HG03521 (cell line): ENCODE results near the gene E2F7.

ENCODE experiments used
- ATAC-seq: cut with Tn5 transposase; IDR thresholded peaks from one replicate; pipeline ENCODE4 v1.9.1; 2021; ENCODE audit warnings: mild to moderate bottlenecking, moderate library complexity; ENCODE audit not compliant: unreplicated experiment

E2F7 gene

GRCh38 chr12:77070382-77070781 is 5.0 kb upstream of the E2F7 start:
- ATAC-seq = peak; percentile 63

- ATAC-seq = peak; percentile 13
Measured at GRCh38 chr12:77064896-77065360, 441 bp downstream of the E2F7 start.

GRCh38 chr12:77062846-77063461 is 2.4 kb downstream of the E2F7 start:
- peak; percentile 26 for ATAC-seq

DNA sequence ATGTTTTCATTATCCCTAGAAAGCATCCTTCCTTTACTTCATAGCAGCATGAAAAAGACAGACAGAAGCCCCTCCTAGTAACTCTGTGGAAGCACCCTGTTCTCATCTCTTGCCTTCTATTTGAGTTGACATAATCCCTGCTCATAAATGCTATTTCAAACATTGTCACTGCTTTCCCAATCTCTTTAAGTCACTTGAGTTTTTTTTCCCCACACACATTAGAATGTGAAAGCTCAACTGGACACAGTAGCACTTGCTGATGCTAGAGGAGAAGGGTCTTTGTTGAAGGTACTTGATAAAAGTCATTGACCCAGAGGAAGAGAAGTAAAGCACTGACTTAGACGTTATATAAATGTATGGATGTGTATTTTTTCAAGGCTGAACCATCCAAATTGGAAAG is 3.0 kb downstream of the E2F7 start:
- no peak for ATAC-seq

DNA sequence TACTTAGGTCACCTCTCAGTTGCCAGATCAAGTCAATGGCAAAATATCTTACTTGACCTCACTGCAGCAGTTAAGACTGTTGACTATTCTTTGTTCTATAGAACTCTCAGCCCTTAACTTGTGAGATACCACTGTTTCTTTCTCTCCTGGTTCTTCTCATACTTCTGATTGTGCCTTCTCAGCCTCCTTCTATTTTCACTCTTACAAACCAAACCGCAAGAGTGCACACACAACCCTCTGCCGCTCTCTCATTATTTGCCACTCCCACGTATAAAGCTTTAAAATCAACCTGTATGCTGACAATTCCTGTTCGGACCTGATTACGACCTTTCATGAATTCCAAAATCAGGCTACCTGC is 4.5 kb downstream of the E2F7 start:
- peak; percentile 28 for ATAC-seq

DNA sequence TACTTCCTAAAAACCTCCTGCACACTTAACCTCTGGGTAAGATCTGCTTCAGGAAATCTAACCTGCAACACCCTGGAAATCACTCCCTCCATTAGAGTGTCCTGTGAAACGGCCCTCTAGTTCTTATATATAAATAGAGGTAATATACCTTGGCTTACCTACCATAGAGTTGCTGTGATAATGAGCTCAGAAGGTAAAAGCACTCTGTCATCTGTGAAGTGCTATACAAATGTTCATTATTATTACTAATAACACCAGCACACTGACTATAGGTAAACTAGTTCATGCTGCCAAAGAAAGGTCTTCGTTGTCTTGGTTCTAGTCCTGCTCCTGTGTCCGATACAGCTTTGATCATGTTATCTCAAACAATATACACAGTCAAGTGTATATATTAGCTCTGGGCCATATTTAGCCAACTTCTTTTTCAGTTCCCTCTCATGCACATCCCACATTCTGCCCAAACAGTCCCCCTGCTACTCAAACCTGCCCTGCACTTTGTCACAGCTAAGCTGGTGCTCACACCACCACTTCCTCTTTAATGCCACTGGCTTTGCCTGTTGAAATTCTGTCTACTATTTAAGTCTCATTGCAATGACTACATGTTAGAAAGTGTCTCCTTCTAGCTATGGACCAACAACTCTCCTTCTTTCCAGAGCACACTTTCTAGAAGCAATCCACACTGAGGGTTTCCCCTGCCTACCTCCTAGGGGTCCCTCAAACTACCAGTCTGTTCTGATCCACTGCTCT is 5.1 kb downstream of the E2F7 start:
- peak; percentile 54 for ATAC-seq

GRCh38 chr12:77058740-77059139 is 6.6 kb downstream of the E2F7 start:
- no peak for ATAC-seq

DNA sequence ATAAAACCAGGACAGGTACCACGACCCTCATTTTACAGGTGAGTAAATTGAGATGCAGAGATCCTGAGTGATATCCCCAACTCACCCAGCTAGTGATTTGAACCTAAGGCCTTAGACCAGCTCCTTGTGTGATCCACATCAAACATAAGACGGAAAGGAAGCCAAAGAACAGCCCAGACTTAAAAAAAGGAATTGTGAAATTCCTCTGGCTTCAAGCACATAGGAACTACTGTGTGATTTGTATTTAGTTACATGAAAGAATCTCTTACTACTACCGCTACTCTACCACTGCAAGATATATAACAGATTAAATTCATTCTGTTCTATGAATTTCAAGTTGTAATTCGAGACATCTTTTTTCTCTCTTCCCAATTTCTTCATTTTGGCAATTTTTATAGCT is 10.5 kb downstream of the E2F7 start:
- no peak for ATAC-seq

DNA sequence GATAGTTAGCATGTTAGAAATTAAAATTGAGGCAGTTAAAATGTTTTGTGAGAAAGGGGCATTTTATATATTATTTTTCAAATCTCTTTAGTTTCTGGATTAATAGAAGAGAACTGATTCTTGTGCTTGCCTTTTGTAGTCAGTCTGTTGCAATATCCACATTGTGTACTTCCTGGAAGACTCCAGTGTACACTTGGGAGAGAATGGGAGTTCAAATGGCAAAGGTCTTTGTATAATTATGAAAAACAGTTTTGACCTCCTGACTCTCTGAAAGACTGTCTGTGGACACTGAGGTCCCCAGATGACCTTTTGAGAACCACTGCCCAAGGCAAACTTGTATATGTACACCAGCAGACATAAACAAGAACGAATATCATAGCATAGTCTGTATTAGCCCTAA is 12.1 kb downstream of the E2F7 start:
- ATAC-seq = no peak

GRCh38 chr12:77049767-77050353 is 15.5 kb downstream of the E2F7 start:
- peak; percentile 98 for ATAC-seq

DNA sequence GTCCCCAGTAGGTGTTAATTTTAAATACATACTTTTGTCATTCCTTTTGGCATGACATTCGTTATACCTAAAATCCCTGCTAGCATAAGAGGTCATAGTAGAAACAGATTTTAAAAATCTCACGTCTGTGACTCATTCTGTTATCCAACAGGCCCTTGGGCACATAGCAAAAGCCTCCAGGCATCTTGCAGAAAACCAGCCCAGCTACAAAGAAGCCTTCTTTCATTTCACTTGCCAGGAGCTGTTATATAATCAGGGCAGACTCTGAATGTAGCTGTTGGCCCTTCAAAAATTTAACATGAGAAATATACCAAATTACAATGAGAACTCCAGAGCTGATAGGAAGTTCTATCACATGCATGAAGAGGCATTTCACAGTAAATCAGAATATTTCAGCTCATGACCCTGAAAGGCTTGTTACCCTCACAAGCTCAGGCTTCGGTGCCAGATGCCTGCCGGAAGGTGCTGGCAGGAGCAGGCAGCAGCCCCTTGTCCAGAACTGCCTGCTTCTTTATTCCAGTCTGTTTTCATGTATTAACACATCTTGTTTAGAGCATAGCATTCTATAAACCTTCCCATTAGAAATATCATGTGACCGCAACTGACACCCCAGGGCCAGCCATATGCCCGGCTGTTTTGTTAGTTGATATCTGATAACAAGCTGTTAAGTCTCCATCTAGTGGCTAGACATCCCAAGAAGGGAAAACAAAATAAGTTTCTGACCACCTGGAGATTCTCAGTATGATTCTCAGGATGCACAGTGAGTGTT is 17.8 kb downstream of the E2F7 start:
- ATAC-seq = no peak

GRCh38 chr12:77046468-77046867 is 18.9 kb downstream of the E2F7 start:
- ATAC-seq = no peak

- no peak for ATAC-seq
Measured at GRCh38 chr12:77045183-77045582, 20.2 kb downstream of the E2F7 start.

DNA sequence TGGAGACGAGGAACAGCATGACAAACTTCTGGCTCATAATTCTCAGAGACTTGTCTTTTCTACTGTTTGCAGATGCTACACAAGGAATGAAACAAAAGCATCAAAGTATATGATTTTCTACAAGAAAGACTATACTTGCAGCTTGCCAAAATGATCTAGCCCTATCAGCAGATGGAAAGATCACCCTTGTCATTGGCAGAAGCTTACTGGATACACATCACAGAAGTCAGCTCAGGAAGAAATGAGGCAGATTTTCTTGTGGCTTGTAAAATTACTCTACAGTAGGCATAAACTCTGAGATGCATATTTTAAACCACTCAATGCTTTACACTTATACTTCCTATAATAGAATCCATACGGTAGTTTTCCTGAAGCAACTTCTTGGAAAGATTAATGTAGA is 20.6 kb downstream of the E2F7 start:
- ATAC-seq = no peak

GRCh38 chr12:77042833-77043232 is 22.5 kb downstream of the E2F7 start:
- no peak for ATAC-seq

DNA sequence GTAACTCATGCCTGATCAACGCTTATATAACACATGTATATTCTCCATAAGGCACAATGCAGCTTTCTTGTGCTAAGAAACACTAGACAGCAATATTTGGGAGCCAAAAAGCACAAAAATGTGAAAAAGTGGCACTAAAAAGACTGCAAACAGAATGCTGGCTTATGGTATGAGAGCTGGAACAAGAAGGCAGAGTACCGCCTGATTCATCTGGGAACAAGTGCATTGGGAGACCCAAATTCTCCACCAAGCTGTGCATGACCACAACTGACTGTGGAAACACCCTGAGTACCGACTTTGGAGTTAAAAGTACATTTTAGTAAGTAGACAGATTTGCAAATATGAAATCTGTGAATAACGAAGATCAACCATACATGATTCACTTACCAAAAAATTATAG is 25.1 kb downstream of the E2F7 start:
- no peak for ATAC-seq

GRCh38 chr12:77035226-77035625 is 30.1 kb downstream of the E2F7 start:
- ATAC-seq = no peak

DNA sequence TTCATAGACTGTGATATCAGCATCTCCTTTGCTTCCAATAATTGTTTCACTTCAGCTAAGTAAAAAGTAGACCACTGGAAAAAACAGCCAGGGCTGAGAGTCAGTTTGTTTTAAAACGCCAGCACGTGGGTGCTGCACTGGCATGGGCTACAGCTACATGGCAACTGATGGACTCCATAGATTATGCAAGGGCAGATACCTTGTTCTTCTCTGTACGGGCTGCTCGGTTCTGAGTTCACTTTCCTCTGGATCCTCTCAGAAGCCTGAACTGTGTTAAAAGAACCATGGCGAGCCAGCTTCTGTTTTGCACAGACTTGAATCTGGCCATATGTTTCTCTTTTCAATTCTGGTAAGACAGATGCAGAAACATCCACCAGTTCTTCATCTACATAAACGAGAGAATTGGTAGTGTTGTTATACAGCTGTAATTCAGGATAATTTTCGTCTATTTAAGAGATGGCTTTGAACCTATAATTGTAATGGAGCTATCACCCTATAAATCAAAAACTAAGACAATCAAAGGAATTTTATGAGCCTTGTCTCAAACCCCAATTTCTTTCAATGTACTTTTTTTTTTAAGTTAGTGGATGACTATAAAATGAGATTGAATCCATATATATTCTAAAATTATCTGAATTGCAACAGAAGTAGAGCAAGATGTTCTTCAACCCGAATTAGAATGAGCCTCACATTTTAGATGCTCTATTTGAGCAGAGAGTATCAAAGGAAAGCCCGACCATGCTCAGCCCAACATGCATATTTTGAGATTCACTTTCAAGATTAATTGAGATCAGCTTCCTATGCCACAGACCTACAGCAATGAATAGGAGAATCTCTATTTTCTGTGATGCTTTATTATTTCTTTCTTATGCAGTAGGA is 31.5 kb downstream of the E2F7 start:
- ATAC-seq = no peak

GRCh38 chr12:77032406-77032805 is 33.0 kb downstream of the E2F7 start:
- ATAC-seq = no peak

- no peak for ATAC-seq
Measured at GRCh38 chr12:77031745-77032144, 33.6 kb downstream of the E2F7 start.
